Right cardiac atrium (tissue), 5 donors: Measurements from ENCODE around the gene ABCC2. TPM values are rescaled to one million over a fixed set of nuclear protein-coding genes. Genes with fewer than 3 reads are reported as not detected.
A peak's percentile ranks its signal among the peaks of the same experiment; 100 is the strongest.

ENCODE experiments used
- ATAC-seq, 2 donors: fragments of 200-7000 bp; cut with Tn5 transposase; one replicate each; pipeline versions ENCODE4 v1.8.0 to v1.9.1; 2020; ENCODE audit warnings: moderate library complexity in 2 of 2, mild to moderate bottlenecking in 1 of 2
- DNase-seq, 3 donors: peaks; one replicate each; pipeline ENCODE4 v3.0.0-alpha.2; 2020
- H3K27ac ChIP-seq: one replicate; pipeline ENCODE4 v1.5.1; 2013; ENCODE audit warnings: mild to moderate bottlenecking, low read length, control low read depth, moderate library complexity
- H3K27me3 ChIP-seq: one replicate; pipeline ENCODE4 v1.6.1; 2013; ENCODE audit not compliant: control insufficient read depth, insufficient read depth
- H3K4me1 ChIP-seq: one replicate; pipeline ENCODE4 v1.6.1; 2013; ENCODE audit warnings: low read length; ENCODE audit not compliant: control insufficient read depth, insufficient read depth
- H3K4me3 ChIP-seq: one replicate; pipeline ENCODE4 v1.5.1; 2013; ENCODE audit warnings: low read length, control low read depth
- H3K9me3 ChIP-seq: one replicate; pipeline ENCODE4 v1.6.1; 2013; ENCODE audit warnings: low read length; ENCODE audit not compliant: control insufficient read depth
- WGBS: extraction: QIAGEN DNeasy Blood & Tissue Kit; methylation state at CpG from one replicate; pipeline ENCODE4 v1.1.7; 2013; 5-methylcytosine and 5-hydroxymethylcytosine counted together
- intact Hi-C, 4 donors: fragments of 100-400 bp; cut with DNase I; formaldehyde crosslinking; loops; one replicate each; pipeline versions ENCODE4 v1.11.0 to v1.14.0; 2022 to 2023
- polyA plus RNA-seq: library from polyadenylated mRNA; stranded (reverse); fragments of 200-250 nt; gene quantifications from one replicate; pipeline ENCODE4 v1.2.3, GENCODE V29; 2013
- total RNA-seq, 4 donors: library from RNA; stranded (reverse); fragmentation: NEBNext Ultra II Directional; extraction: Animal tissue kit (Norgen Biotek cat#: 25700); gene quantifications; one replicate each; pipeline ENCODE4 v1.2.1, GENCODE V29; 2021
- donor health status: healthy with polysubstance abuse.
- donor health status: DM: no; HTN: yes; CAD: no.
- donor health status: DM: no; HTN: no; CAD: no.
- donor health status: DM: no; HTN: yes; CAD: no; lungs with severe emphysema.
- donor health status: DM: yes; HTN: yes; CAD: no.

ABCC2 gene
- total and polyA plus RNA-seq, 5 donors: 0.17 to 0.89 (median 0.37) TPM

- ATAC-seq (no peak), DNase-seq (no peak)
- intact Hi-C loops: loop anchor here in 1 of 4 donors (10.0 kb wide), 1 partner anchor 171 kb away; no protein-coding TSS in a partner anchor
- no peaks in the 10 kb centered on the region for H3K4me1 ChIP-seq
- H3K4me3 ChIP-seq: no peak overlapping the region
- no peaks in the 10 kb centered on the region for H3K9me3 ChIP-seq
- 83% methylated on average over 3 of the region's 3 CpGs for WGBS
- H3K27ac ChIP-seq: no peak overlapping the region
- H3K27me3 ChIP-seq: no peaks in the 10 kb centered on the region
These were observed 60.9 kb downstream of the ABCC2 start for GRCh38 chr10:99843310-99843709.

DNA sequence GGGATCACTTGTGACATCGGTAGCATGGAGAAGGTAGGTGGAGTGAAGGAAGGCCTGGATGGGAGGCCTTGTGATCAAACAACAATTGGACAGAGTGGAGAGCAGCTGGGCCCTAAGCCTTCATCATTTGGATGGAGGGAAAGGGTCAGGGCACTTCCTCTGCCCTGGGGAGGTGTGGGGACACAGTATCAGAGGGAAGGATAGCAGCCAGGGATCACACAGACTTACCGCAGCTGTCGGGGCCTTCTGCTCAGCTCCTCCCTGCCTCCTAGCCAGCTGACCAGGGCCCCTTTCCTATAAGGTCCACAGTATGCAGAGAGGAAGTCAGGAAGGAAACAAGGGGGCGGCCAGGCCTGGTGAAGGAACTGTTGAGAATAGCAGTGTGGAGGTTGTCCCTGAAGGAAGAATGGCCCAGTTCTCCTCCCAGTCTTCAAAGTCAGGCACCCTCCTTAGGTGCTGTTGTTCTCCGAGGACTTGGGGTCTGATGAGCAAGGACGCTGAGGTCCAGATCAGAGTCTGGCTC lies 62.1 kb downstream of the ABCC2 start:
- Histone ChIP-seq H3K4me1 (no peaks in the 10 kb centered on the region), H3K9me3 (no peaks in the 10 kb centered on the region), H3K4me3 (no peak overlapping the region), H3K27me3 (no peaks in the 10 kb centered on the region), H3K27ac (no peak overlapping the region)
- intact Hi-C loops: loop anchor here in 1 of 4 donors (10.0 kb wide), 1 partner anchor 170 kb away; no protein-coding TSS in a partner anchor
- no peak for DNase-seq
- WGBS: 67% methylated on average over 6 of the region's 6 CpGs
- no peak for ATAC-seq

GRCh38 chr10:99845837-99846382 lies 63.5 kb downstream of the ABCC2 start:
- Histone ChIP-seq H3K9me3 (no peaks in the 10 kb centered on the region), H3K4me1 (no peaks in the 10 kb centered on the region), H3K27me3 (no peaks in the 10 kb centered on the region), H3K4me3 (peak overlapping the region; percentile 31), H3K27ac (no peak overlapping the region)
- intact Hi-C loops: loop anchor here (5.0 to 10.0 kb wide), 2 partner anchors 169 to 201 kb away; no protein-coding TSS in a partner anchor
- 4% methylated on average over 18 of the region's 18 CpGs for WGBS
- peak; percentile 91 to 95 for ATAC-seq
- peak; percentile 67 to 81 (median 68) for DNase-seq

- no peaks in the 10 kb centered on the region for H3K27me3 ChIP-seq
- DNase-seq (no peak), ATAC-seq (no peak)
- no peak overlapping the region for H3K4me3 ChIP-seq
- H3K9me3 ChIP-seq: no peaks in the 10 kb centered on the region
- H3K4me1 ChIP-seq: no peaks in the 10 kb centered on the region
- intact Hi-C loops: loop anchor here (5.0 to 10.0 kb wide), 2 partner anchors 166 to 198 kb away; no protein-coding TSS in a partner anchor
- H3K27ac ChIP-seq: no peak overlapping the region
- 83% methylated on average over 7 of the region's 7 CpGs for WGBS
These were observed 66.6 kb downstream of the ABCC2 start for GRCh38 chr10:99849057-99849456.

DNA sequence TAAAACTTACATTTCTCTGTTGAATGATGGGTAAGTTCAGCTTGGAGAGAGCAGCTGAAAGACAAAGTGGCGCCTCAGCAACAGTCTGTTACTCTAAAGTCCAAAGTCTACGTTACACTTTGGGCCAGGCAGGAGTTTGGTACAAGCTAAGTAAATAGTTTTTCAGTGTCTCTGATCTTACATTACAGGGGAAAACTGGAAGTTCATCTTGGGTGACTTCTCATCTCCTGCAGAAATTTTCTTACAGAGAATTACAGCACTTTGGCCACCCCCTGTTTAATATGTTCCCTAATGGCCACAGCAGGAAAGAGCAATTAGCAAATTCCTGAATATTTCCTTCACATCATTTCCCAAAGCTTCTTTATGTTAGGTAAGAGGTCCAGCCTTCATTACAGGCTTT lies 67.1 kb downstream of the ABCC2 start:
- DNase-seq: no peak
- 95% methylated on average over 2 of the region's 2 CpGs for WGBS
- Histone ChIP-seq H3K9me3 (no peaks in the 10 kb centered on the region), H3K4me1 (no peaks in the 10 kb centered on the region), H3K27me3 (no peaks in the 10 kb centered on the region), H3K27ac (no peak overlapping the region), H3K4me3 (no peak overlapping the region)
- intact Hi-C loops: loop anchor here (5.0 to 10.0 kb wide), 2 partner anchors 165 to 198 kb away; no protein-coding TSS in a partner anchor
- ATAC-seq: no peak

GRCh38 chr10:99850021-99850766 lies 67.8 kb downstream of the ABCC2 start:
- Histone ChIP-seq H3K27me3 (no peaks in the 10 kb centered on the region), H3K4me1 (no peaks in the 10 kb centered on the region), H3K9me3 (no peaks in the 10 kb centered on the region), H3K27ac (no peak overlapping the region), H3K4me3 (no peak overlapping the region)
- ATAC-seq (no peak), DNase-seq (no peak)
- 60% methylated on average over 11 of the region's 11 CpGs for WGBS
- intact Hi-C loops: no loop called here

DNA sequence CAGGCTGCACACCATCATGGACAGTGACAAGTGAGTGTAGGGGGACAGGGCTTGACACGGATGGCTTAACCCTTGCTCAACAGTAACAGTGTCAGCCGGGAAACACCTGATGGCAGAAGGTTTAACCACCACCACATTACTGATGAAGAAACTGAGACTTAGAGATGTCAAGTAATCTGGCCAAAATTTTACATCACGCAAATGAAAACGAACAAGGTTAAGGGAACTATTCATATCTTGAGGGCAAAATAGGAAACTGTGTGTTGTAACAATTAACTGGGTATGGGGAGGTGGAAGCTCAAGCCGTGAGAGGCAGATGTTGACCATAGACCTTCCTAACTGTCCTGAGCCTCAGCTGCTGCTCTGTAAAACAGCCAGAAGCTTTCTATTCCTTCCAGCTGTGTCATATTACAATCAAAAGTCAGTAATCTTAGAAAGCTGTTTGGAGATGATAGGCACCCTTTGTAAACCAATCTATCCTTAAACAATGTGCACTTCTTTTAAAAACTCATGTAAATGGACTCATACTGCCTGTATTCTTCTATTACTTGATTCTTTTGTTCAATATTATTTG lies 68.4 kb downstream of the ABCC2 start:
- no peaks in the 10 kb centered on the region for H3K9me3 ChIP-seq
- H3K4me1 ChIP-seq: no peaks in the 10 kb centered on the region
- no peak for DNase-seq
- no peak for ATAC-seq
- 62% methylated on average over 5 of the region's 5 CpGs for WGBS
- H3K4me3 ChIP-seq: no peak overlapping the region
- no peak overlapping the region for H3K27ac ChIP-seq
- intact Hi-C loops: no loop called here
- H3K27me3 ChIP-seq: no peaks in the 10 kb centered on the region

- Histone ChIP-seq H3K27me3 (no peaks in the 10 kb centered on the region), H3K9me3 (no peaks in the 10 kb centered on the region), H3K27ac (no peak overlapping the region), H3K4me3 (no peak overlapping the region), H3K4me1 (no peaks in the 10 kb centered on the region)
- intact Hi-C loops: no loop called here
- whole genome bisulfite sequencing: 93% methylated on average over 3 of the region's 3 CpGs
- no peak for DNase-seq
- ATAC-seq: no peak
These were observed 69.4 kb downstream of the ABCC2 start for GRCh38 chr10:99851825-99852224.

- no peaks in the 10 kb centered on the region for H3K4me1 ChIP-seq
- no peaks in the 10 kb centered on the region for H3K9me3 ChIP-seq
- no peak overlapping the region for H3K4me3 ChIP-seq
- H3K27me3 ChIP-seq: no peaks in the 10 kb centered on the region
- no peak for DNase-seq
- intact Hi-C loops: no loop called here
- no peak overlapping the region for H3K27ac ChIP-seq
- 70% methylated on average over 3 of the region's 3 CpGs for WGBS
- no peak for ATAC-seq
These were observed 70.2 kb downstream of the ABCC2 start for GRCh38 chr10:99852481-99853213.

- no peak overlapping the region for H3K4me3 ChIP-seq
- no peak for ATAC-seq
- H3K27ac ChIP-seq: no peak overlapping the region
- WGBS: 77% methylated on average over 3 of the region's 3 CpGs
- intact Hi-C loops: no loop called here
- no peaks in the 10 kb centered on the region for H3K27me3 ChIP-seq
- no peak for DNase-seq
- no peaks in the 10 kb centered on the region for H3K9me3 ChIP-seq
- no peaks in the 10 kb centered on the region for H3K4me1 ChIP-seq
These were observed 71.2 kb downstream of the ABCC2 start for GRCh38 chr10:99853655-99854054.
